ENCODE measurements around the gene ARHGEF11. TPM values are rescaled to one million over a fixed set of nuclear protein-coding genes. Genes with fewer than 3 reads are reported as not detected.

ARHGEF11 gene
- total RNA-seq, 2 donors from 2014 or later = 35.2 to 43.3 TPM

GRCh38 chr1:156900896-156901589, 144.5 kb downstream of the ARHGEF11 start:
- Histone ChIP-seq H3K36me3 (no peaks in the 10 kb centered on the region), H3K4me3 (no peak overlapping the region), H3K9ac (ENCODE audit: low read depth in 2 of 2, low read length in 2 of 2) (no peak overlapping the region), H3K27me3 (no peaks in the 10 kb centered on the region), H3K4me1 (no peaks in the 10 kb centered on the region), H3K9me3 (no peaks in the 10 kb centered on the region), H3K27ac (no peak overlapping the region)
- no peak for DNase-seq
- TF ChIP-seq CTCF (IDR thresholded peaks at IDR 0.05) = no peak
- intact Hi-C loops (cut with DNase I) = no loop called here

- H3K9me3 ChIP-seq = no peaks in the 10 kb centered on the region
- DNase-seq = no peak
- no peaks in the 10 kb centered on the region for H3K27me3 ChIP-seq
- no peak overlapping the region for H3K4me3 ChIP-seq
- no peak overlapping the region for H3K9ac ChIP-seq (ENCODE audit: low read depth in 2 of 2, low read length in 2 of 2)
- H3K27ac ChIP-seq = no peak overlapping the region
- H3K4me1 ChIP-seq = no peaks in the 10 kb centered on the region
- intact Hi-C loops (cut with DNase I) = no loop called here
- H3K36me3 ChIP-seq = no peaks in the 10 kb centered on the region
- no peak for TF ChIP-seq CTCF (IDR thresholded peaks at IDR 0.05)
Observed at GRCh38 chr1:156899956-156900718, 145.4 kb downstream of the ARHGEF11 start.

GRCh38 chr1:156898971-156899664, 146.4 kb downstream of the ARHGEF11 start:
- intact Hi-C loops (cut with DNase I) = no loop called here
- H3K36me3 ChIP-seq = no peaks in the 10 kb centered on the region
- no peaks in the 10 kb centered on the region for H3K27me3 ChIP-seq
- H3K4me1 ChIP-seq = no peaks in the 10 kb centered on the region
- H3K9me3 ChIP-seq = no peaks in the 10 kb centered on the region
- no peak for DNase-seq
- H3K4me3 ChIP-seq = no peak overlapping the region
- no peak overlapping the region for H3K9ac ChIP-seq (ENCODE audit: low read depth in 2 of 2, low read length in 2 of 2)
- no peak overlapping the region for H3K27ac ChIP-seq
- TF ChIP-seq CTCF (IDR thresholded peaks at IDR 0.05) = no peak

GRCh38 chr1:156898161-156898566, 147.4 kb downstream of the ARHGEF11 start:
- Histone ChIP-seq H3K4me1 (no peaks in the 10 kb centered on the region), H3K27me3 (peaks cover 6% of the 10 kb centered on the region), H3K4me3 (no peak overlapping the region), H3K36me3 (no peaks in the 10 kb centered on the region), H3K27ac (no peak overlapping the region), H3K9me3 (no peaks in the 10 kb centered on the region), H3K9ac (ENCODE audit: low read depth in 2 of 2, low read length in 2 of 2) (no peak overlapping the region)
- no peak for TF ChIP-seq CTCF (IDR thresholded peaks at IDR 0.05)
- intact Hi-C loops (cut with DNase I) = no loop called here
- no peak for DNase-seq

GRCh38 chr1:156897078-156897825, 148.3 kb downstream of the ARHGEF11 start:
- Histone ChIP-seq H3K9me3 (no peaks in the 10 kb centered on the region), H3K27ac (no peak overlapping the region), H3K27me3 (peaks cover 10% of the 10 kb centered on the region), H3K4me1 (no peaks in the 10 kb centered on the region), H3K9ac (ENCODE audit: low read depth in 2 of 2, low read length in 2 of 2) (no peak overlapping the region), H3K4me3 (no peak overlapping the region), H3K36me3 (no peaks in the 10 kb centered on the region)
- TF ChIP-seq CTCF (IDR thresholded peaks at IDR 0.05) = no peak
- intact Hi-C loops (cut with DNase I) = no loop called here
- DNase-seq = no peak

Measured in colonic mucosa (tissue), 4 donors.